Activated CD4-positive, alpha-beta memory T cell treated with anti-CD3 and anti-CD28 coated beads, Interleukin-2, amount 10 ng/mL, durations not matched to agents 7 days and 5 days (primary cell): ENCODE results near the gene ZFAND6. TPM values are rescaled to one million over a fixed set of nuclear protein-coding genes. Genes with fewer than 3 reads are reported as not detected.
"Not testable (repeated sequence)": the region's sequence is repeated elsewhere in the genome, so short reads cannot be mapped to it uniquely, and the experiment has no call there.

Source experiments
- CTCF ChIA-PET: fragments of 350-600 bp; sonication (Branson Sonifier 250); formaldehyde crosslinking; loops from one replicate; lab custom pipeline; 2021; ENCODE audit warnings: antibody characterized with exemption, inconsistent platforms; lab: Charles Lee
- POLR2A ChIA-PET: fragments of 350-600 bp; sonication (Branson Sonifier 250); formaldehyde crosslinking; loops from one replicate; lab custom pipeline; 2021; ENCODE audit warnings: antibody characterized with exemption; lab: Charles Lee
- DNase-seq: peaks from one replicate; pipeline ENCODE4 v3.0.0-alpha.2; 2020
- H3K27ac Mint-ChIP-seq: one replicate; pipeline ENCODE4 v1.8.0; 2021; ENCODE audit warnings: mild to moderate bottlenecking, mixed read lengths
- H3K27me3 Mint-ChIP-seq: one replicate; pipeline ENCODE4 v1.8.0; 2021; ENCODE audit warnings: mixed read lengths
- H3K36me3 Mint-ChIP-seq: one replicate; pipeline ENCODE4 v1.8.0; 2021; ENCODE audit warnings: low read depth, mixed read lengths
- H3K4me1 Mint-ChIP-seq: one replicate; pipeline ENCODE4 v1.8.0; 2021; ENCODE audit warnings: mixed read lengths
- H3K4me3 Mint-ChIP-seq: one replicate; pipeline ENCODE4 v1.8.0; 2021; ENCODE audit warnings: mild to moderate bottlenecking, mixed read lengths
- H3K9me3 Mint-ChIP-seq: one replicate; pipeline ENCODE4 v1.8.0; 2021; ENCODE audit warnings: mixed read lengths
- total RNA-seq, 2 experiments: library from RNA; stranded (reverse); gene quantifications; one replicate each; pipeline ENCODE4 v1.2.3, GENCODE V29; 2021

ZFAND6 gene
- total RNA-seq, 2 experiments from 2014 or later, result 46.7 to 48.7 TPM

DNA sequence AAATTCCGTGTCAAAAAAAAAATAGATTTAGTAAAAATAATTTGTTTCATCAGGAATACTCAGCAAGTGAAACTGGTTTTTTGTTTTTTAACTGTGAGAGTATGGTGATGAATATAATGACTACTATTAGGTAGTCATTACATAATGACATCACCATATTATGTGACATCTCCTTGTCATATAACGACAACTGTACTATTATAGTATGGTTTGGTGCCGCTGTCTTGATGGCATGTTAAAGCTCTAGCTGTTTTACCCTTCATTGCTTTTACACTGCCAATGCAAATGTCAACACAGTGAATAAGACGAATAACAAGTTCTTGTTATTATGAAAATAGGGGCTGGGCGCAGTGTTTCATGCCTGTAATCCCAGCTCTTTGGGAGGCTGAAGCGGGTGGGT, 47.7 kb downstream of the ZFAND6 start:
- DNase-seq, result no peak
- Mint-ChIP-seq H3K36me3 (no peaks in the 10 kb centered on the region), H3K4me3 (no peak overlapping the region), H3K4me1 (peaks cover 14% of the 10 kb centered on the region), H3K27ac (no peak overlapping the region), H3K9me3 (no peaks in the 10 kb centered on the region), H3K27me3 (no peaks in the 10 kb centered on the region)
- POLR2A ChIA-PET, result no interaction called here
- CTCF ChIA-PET, result interaction anchor here (2.5 kb wide), 1 partner anchor 17 kb away, joined by 7 read pairs; no protein-coding TSS in a partner anchor

DNA sequence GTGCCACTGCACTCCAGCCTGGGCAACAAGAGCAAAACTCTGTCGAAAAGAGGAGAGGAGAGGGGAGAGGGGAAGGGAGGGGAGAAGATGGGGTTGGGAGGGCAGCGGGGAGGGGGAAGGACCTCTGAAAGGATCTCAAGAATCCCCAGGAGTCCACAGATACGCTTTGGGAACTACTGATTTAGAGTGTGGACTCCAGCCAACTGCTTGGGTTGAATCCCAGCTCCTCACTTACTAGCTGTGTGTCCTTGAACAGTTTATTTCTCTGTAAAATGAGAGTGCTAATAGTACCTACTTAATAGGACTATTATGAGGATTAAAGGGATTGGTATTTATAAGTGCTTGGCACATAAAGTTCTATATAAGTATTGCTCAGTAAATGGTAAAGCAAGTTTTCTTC, 48.3 kb downstream of the ZFAND6 start:
- peaks cover 14% of the 10 kb centered on the region for H3K4me1 Mint-ChIP-seq
- CTCF ChIA-PET, result interaction anchor here (2.5 kb wide), 1 partner anchor 18 kb away, joined by 7 read pairs; no protein-coding TSS in a partner anchor
- no peak overlapping the region for H3K27ac Mint-ChIP-seq
- H3K36me3 Mint-ChIP-seq, result no peaks in the 10 kb centered on the region
- no peak overlapping the region for H3K4me3 Mint-ChIP-seq
- H3K27me3 Mint-ChIP-seq, result no peaks in the 10 kb centered on the region
- POLR2A ChIA-PET, result no interaction called here
- no peak for DNase-seq
- no peaks in the 10 kb centered on the region for H3K9me3 Mint-ChIP-seq

- ChIA-PET CTCF (no interaction called here), POLR2A (no interaction called here)
- no peaks in the 10 kb centered on the region for H3K27me3 Mint-ChIP-seq
- no peaks in the 10 kb centered on the region for H3K36me3 Mint-ChIP-seq
- H3K27ac Mint-ChIP-seq, result no peak overlapping the region
- no peaks in the 10 kb centered on the region for H3K9me3 Mint-ChIP-seq
- no peak for DNase-seq
- no peak overlapping the region for H3K4me3 Mint-ChIP-seq
- peaks cover 13% of the 10 kb centered on the region for H3K4me1 Mint-ChIP-seq
These were observed 49.9 kb downstream of the ZFAND6 start for GRCh38 chr15:80109388-80109787.

DNA sequence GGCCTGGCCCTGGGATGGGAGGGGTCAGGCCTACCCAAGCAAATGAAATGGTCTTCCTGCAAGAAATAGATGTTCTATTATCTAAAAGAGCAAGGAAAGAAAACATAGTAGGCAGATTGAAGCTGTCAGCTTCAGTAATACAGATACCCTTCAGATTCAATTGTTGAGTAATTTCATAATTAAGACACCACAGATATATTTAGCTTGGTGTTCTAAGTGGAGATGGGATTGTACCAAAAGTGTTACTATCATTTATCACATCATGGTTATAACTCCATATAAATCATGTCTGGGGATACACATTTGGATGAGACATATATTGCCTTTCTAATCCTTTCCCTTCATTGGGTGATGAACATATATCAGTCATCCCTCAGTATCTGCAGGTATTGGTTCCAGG, 51.4 kb downstream of the ZFAND6 start:
- no peaks in the 10 kb centered on the region for H3K9me3 Mint-ChIP-seq
- H3K4me3 Mint-ChIP-seq, result no peak overlapping the region
- ChIA-PET POLR2A (no interaction called here), CTCF (no interaction called here)
- H3K36me3 Mint-ChIP-seq, result no peaks in the 10 kb centered on the region
- DNase-seq, result no peak
- H3K4me1 Mint-ChIP-seq, result peaks cover under 1% of the 10 kb centered on the region
- H3K27me3 Mint-ChIP-seq, result no peaks in the 10 kb centered on the region
- H3K27ac Mint-ChIP-seq, result no peak overlapping the region

DNA sequence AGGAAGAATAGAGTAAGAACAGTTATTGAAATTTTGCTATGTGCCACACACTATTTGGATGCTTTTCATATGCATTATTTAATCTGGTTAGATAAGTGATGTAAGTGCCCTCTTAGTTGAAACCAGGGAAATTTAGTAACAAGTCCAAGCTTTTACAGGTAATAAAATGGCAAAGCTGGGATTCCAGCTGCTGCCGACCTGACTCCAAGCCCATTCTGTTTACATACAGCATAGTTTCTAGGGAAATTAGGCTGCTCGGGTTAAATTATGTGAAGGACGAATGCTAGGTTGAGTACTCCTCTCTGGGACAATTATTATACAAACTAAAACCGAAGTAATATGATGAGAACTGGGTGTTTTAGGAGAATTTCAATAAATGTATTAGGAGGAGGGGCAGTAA, 54.6 kb downstream of the ZFAND6 start:
- no peaks in the 10 kb centered on the region for H3K9me3 Mint-ChIP-seq
- no peak overlapping the region for H3K4me3 Mint-ChIP-seq
- no peaks in the 10 kb centered on the region for H3K27me3 Mint-ChIP-seq
- H3K27ac Mint-ChIP-seq, result no peak overlapping the region
- ChIA-PET CTCF (no interaction called here), POLR2A (no interaction called here)
- DNase-seq, result no peak
- H3K36me3 Mint-ChIP-seq, result no peaks in the 10 kb centered on the region
- H3K4me1 Mint-ChIP-seq, result no peaks in the 10 kb centered on the region

- no peak overlapping the region for H3K4me3 Mint-ChIP-seq
- no peaks in the 10 kb centered on the region for H3K9me3 Mint-ChIP-seq
- no peak overlapping the region for H3K27ac Mint-ChIP-seq
- ChIA-PET CTCF (no interaction called here), POLR2A (no interaction called here)
- no peak for DNase-seq
- no peaks in the 10 kb centered on the region for H3K4me1 Mint-ChIP-seq
- H3K36me3 Mint-ChIP-seq, result no peaks in the 10 kb centered on the region
- no peaks in the 10 kb centered on the region for H3K27me3 Mint-ChIP-seq
These were observed 55.5 kb downstream of the ZFAND6 start for GRCh38 chr15:80115021-80115420.

DNA sequence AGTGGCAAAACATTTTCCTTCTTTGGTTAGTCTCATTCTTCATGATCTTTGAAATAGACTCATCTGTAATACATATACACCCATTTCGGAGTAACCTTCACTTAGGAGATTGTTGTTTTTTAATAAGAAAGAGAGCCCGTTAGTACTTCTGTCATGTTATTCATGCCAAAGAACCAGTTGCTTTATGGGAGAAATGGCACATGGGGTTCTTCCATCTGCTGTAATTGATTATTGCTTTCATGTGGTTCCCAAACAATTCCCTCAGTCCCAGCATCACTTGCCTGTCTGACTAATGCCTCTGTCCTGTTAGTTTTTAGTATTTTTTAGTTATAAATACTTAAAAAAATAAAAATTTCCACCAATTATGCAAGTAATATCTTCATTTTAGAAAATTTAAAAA, 59.5 kb downstream of the ZFAND6 start:
- no peak overlapping the region for H3K27ac Mint-ChIP-seq
- no peak overlapping the region for H3K4me3 Mint-ChIP-seq
- peaks cover 10% of the 10 kb centered on the region for H3K36me3 Mint-ChIP-seq
- no peaks in the 10 kb centered on the region for H3K9me3 Mint-ChIP-seq
- no peaks in the 10 kb centered on the region for H3K27me3 Mint-ChIP-seq
- DNase-seq, result no peak
- ChIA-PET CTCF (no interaction called here), POLR2A (interaction anchor here (0.6 kb wide), 1 partner anchor 70 kb away, joined by 3 read pairs; no protein-coding TSS in a partner anchor)
- no peaks in the 10 kb centered on the region for H3K4me1 Mint-ChIP-seq

GRCh38 chr15:80120636-80121035, 61.2 kb downstream of the ZFAND6 start:
- H3K36me3 Mint-ChIP-seq, result peaks cover 16% of the 10 kb centered on the region
- no peak overlapping the region for H3K27ac Mint-ChIP-seq
- POLR2A ChIA-PET, result no interaction called here

DNA sequence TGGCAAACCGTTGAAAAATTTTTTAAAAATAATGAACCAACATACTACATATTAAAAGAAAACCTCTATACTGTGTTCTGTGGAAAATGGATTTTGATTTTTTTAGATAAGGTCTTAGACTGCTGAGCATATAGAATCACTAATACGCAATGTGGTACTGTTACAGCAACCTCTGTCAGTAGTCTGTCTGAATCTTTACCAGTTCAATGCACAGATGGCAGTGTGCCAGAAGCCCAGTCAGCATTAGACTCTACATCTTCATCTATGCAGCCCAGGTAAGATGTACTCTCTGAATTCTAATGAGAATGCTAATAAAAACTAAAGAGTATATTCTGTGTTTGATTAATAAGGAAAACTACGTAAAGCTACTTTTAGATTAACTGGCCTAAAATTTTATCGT, 62.1 kb downstream of the ZFAND6 start:
- no peak for DNase-seq
- Mint-ChIP-seq H3K27me3 (no peaks in the 10 kb centered on the region), H3K36me3 (peaks cover 22% of the 10 kb centered on the region), H3K9me3 (no peaks in the 10 kb centered on the region), H3K4me3 (no peak overlapping the region), H3K27ac (no peak overlapping the region), H3K4me1 (no peaks in the 10 kb centered on the region)
- ChIA-PET POLR2A (no interaction called here), CTCF (no interaction called here)

More at GRCh38 chr15:80120636-80121035, 61.2 kb downstream of the ZFAND6 start:
- Mint-ChIP-seq H3K9me3 (no peaks in the 10 kb centered on the region), H3K4me1 (no peaks in the 10 kb centered on the region), H3K27me3 (no peaks in the 10 kb centered on the region), H3K4me3 (no peak overlapping the region)
- CTCF ChIA-PET, result no interaction called here
- no peak for DNase-seq

DNA sequence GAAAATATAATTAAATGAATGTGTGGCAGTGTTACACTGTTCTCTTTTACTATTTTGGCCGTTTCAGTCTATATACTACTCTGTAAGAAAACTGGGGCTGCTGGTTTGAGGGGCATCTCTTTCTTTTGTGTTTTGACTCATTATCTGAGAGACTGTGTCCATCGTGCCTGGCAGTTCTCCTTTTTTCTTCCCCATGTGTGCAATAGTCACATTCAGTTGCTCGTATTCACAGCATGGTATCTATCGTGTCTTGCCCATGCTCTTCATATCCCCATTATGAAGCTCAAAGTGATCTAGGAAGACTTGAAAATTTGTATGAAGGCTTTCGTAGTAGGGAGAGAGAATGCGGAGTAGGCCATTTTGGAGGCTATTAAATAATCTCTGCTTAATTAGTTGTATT, 63.6 kb downstream of the ZFAND6 start:
- no peak overlapping the region for H3K4me3 Mint-ChIP-seq
- H3K9me3 Mint-ChIP-seq, result no peaks in the 10 kb centered on the region
- no peaks in the 10 kb centered on the region for H3K4me1 Mint-ChIP-seq
- H3K36me3 Mint-ChIP-seq, result peaks cover 22% of the 10 kb centered on the region
- ChIA-PET CTCF (no interaction called here), POLR2A (no interaction called here)
- DNase-seq, result no peak
- H3K27ac Mint-ChIP-seq, result no peak overlapping the region
- H3K27me3 Mint-ChIP-seq, result no peaks in the 10 kb centered on the region

- H3K9me3 Mint-ChIP-seq, CTCF ChIA-PET, H3K27me3 Mint-ChIP-seq, DNase-seq, POLR2A ChIA-PET, H3K4me1 Mint-ChIP-seq, H3K4me3 Mint-ChIP-seq, H3K27ac Mint-ChIP-seq: not testable (repeated sequence)
- H3K36me3 Mint-ChIP-seq, result peaks cover 32% of the 10 kb centered on the region
These were observed 67.8 kb downstream of the ZFAND6 start for GRCh38 chr15:80127253-80127652.

DNA sequence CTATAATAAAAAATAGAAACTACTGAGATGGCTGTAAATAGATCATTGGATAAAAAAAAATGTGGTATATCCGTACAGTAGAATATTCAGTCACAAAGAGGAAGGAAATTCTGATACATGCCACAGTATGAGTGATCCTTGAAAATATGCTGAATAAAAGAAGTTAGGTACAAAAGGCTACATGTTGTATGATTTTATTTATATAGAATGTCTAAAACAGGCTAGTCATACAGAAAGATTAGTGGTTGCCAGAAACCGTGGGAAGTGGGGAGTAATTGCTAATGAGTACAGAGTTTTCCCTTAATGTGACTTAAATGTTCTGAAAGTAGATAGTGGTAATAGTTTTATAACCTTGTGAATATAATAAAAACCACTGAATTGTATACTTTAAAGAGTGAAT, 68.4 kb downstream of the ZFAND6 start:
- Mint-ChIP-seq H3K4me3 (no peak overlapping the region), H3K27ac (no peak overlapping the region), H3K36me3 (peaks cover 30% of the 10 kb centered on the region), H3K4me1 (no peaks in the 10 kb centered on the region), H3K9me3 (no peaks in the 10 kb centered on the region), H3K27me3 (no peaks in the 10 kb centered on the region)
- DNase-seq, result no peak
- ChIA-PET POLR2A (interaction anchor here (1.3 kb wide), 1 partner anchor 68 kb away, joined by 3 read pairs; no protein-coding TSS in a partner anchor), CTCF (no interaction called here)

DNA sequence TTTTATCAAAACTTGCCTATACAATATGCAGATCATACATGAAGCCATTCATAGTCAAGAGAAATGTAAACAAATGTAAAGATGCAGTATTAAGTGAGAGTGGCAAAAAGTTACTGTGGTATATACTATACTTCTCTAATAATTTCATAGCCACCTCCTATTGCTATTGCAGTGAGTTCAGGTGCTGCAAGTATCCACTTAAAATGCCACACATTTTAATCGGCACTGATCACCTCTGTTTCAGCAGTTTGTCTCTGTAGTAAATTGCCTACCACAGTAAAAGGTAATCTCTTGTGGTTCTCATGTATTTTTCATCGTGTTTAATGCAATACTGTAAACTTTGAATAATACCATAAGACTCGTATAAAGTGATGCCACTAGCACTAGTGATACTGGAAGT, 72.9 kb downstream of the ZFAND6 start:
- no peak overlapping the region for H3K27ac Mint-ChIP-seq
- DNase-seq, result no peak
- H3K9me3 Mint-ChIP-seq, result no peaks in the 10 kb centered on the region
- no peaks in the 10 kb centered on the region for H3K27me3 Mint-ChIP-seq
- POLR2A ChIA-PET, result no interaction called here
- peaks cover 27% of the 10 kb centered on the region for H3K36me3 Mint-ChIP-seq
- H3K4me3 Mint-ChIP-seq, result no peak overlapping the region
- CTCF ChIA-PET, result interaction anchor here (0.7 kb wide), 1 partner anchor 139 kb away, joined by 3 read pairs; no protein-coding TSS in a partner anchor
- no peaks in the 10 kb centered on the region for H3K4me1 Mint-ChIP-seq

GRCh38 chr15:80136854-80137253, 77.4 kb downstream of the ZFAND6 start:
- peaks cover 16% of the 10 kb centered on the region for H3K36me3 Mint-ChIP-seq
- no peaks in the 10 kb centered on the region for H3K9me3 Mint-ChIP-seq
- no peaks in the 10 kb centered on the region for H3K27me3 Mint-ChIP-seq
- POLR2A ChIA-PET, result no interaction called here
- CTCF ChIA-PET, result no interaction called here
- DNase-seq, result no peak
- H3K27ac Mint-ChIP-seq, result no peak overlapping the region
- no peak overlapping the region for H3K4me3 Mint-ChIP-seq
- H3K4me1 Mint-ChIP-seq, result no peaks in the 10 kb centered on the region
